Kidney glomerular epithelial cell (primary cell): ENCODE measurements around the gene TMBIM4.

Source experiments
- DNase-seq: peaks from one replicate; lab custom pipeline; 2025; lab: John Stamatoyannopoulos, UW

TMBIM4 gene

DNA sequence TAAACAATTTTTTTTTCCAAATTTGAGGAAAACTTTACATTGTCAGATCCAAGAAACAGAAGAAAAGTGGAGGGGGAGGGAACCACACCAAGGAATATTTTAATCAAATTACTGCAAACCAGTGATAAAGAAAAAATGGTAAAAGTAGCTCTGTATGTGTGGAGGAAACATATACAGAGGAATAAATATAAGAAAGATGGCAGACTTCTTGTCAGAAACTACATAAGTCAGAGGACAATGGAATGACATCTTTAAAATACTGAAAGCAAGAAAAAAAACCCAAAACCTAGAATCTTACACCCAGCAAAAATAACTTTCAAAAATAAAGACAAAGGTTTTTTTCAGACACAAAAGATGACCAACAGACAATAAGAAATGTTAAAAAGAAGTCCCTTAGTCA, 29.1 kb downstream of the TMBIM4 start:
- no peak for DNase-seq

DNA sequence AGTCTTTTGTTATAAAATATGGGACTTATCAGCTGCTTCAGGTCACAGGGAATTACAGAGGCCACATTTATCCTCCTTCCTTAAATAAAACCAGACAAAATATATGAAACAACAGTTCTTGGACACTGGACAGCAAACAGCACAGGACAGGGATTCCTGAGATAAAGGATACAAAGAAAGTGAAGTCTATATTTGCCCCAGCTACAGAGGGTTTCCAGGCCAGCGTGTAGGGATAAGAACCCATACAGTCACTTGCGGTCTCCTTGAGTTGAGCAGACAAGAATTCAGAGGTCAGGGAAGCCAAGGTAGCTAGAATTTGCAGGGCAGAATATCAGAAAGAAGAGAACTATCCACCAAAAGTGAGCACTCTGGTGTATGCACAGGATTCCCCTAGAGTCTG, 30.5 kb downstream of the TMBIM4 start:
- no peak for DNase-seq

DNA sequence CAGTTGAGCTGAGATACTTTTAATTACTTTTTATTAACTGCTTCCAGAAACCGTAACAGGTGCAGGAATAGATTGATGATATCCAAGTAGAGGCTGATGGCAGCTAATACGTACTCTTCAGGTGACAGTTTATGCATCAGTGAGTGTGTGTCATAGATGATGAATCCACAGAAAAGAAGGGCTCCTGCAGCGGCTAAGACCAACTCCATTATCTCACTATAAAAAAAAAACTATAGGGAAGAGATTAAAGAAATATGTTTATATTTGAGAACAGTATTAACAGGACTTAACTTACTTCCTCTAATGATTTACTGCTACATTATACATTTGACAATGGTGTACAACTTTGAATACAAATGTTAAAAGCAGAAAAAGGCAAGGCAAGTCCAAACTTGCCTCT, 31.9 kb downstream of the TMBIM4 start:
- DNase-seq, result no peak

- DNase-seq, result peak; percentile 87
Observed at GRCh38 chr12:66132408-66132807, 37.4 kb downstream of the TMBIM4 start.

- DNase-seq, result no peak
Observed at GRCh38 chr12:66131067-66131688, 38.6 kb downstream of the TMBIM4 start.

DNA sequence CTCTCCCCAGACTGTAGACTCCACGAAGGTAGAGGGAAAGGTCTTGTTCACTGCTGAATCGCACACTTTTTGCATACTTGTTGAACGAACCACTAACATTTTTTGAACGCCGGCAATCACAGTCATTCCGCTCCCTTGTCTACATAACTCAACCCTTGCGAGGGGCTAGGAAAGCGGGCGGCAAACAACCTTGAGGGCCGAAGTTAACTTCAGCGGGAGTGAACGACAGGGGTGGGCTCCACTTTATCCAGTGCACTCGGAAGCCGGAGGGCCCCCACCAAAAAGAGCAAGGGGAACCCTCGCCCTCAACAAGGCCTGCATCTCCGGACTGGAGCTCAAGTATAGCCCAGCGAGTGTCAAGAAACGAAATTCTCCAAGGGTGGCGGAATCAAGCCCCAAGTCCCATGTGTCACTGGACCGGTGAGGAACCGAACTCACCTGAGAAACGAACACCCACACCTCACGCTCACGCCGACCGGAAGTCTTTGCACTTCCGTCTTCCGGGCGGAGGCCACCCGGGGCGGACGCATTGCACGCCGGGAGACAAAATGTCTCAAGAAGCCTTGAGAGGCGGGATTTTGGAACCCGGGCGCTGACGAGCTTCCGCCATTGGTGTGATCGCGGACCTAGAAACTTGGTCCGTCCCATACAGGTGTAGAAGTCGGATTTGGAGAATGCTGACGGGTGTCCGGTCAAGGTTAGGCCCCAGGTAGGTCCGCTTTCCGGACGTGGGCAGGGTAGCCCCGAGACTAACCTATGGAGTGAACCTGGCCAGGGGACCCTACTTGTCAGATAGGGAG, 39.3 kb downstream of the TMBIM4 start, which contains the start of gene LLPH:
LLPH (minus strand) TSS at position 484 of the 800 bp plus-strand sequence. CDS start 1,644 bp downstream, outside the sequence.
- peak; percentile 82 for DNase-seq

- no peak for DNase-seq
Observed at GRCh38 chr12:66129934-66130266, 39.9 kb downstream of the TMBIM4 start.

GRCh38 chr12:66127650-66128049, 42.1 kb downstream of the TMBIM4 start:
- DNase-seq, result no peak

GRCh38 chr12:66120477-66120876, 49.3 kb downstream of the TMBIM4 start:
- no peak for DNase-seq

GRCh38 chr12:66119870-66120241, 49.9 kb downstream of the TMBIM4 start:
- DNase-seq, result no peak

- no peak for DNase-seq
Observed at GRCh38 chr12:66119229-66119869, 50.4 kb downstream of the TMBIM4 start.

DNA sequence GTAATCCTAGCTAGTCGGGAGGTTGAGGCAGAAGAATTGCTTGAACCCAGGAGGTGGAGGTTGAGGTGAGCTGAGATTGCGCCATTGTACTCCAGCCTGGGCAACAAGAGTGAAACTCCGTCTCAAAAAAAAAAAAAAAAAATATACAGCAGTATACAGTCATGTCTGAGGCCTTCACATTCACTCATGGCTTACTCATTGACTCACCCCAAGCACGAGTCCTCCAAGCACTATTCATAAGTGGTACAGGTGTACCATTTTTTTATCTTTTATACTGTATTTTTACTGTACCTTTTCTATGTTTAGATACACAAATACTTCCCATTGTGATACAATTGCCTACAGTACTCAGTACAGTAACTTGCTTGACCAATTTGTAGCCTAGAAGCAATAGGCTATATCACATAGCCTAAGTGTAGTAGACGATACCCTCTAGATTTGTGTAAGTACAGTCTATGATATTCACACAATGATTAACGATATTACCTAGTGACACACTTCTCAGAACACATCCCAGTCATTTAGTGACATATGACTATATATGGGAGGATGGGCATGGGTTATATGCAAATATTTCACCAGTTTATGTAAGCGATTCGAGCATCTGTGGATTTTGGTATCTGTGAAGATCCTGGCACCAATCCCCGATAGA, 51.4 kb downstream of the TMBIM4 start:
- DNase-seq, result no peak

DNA sequence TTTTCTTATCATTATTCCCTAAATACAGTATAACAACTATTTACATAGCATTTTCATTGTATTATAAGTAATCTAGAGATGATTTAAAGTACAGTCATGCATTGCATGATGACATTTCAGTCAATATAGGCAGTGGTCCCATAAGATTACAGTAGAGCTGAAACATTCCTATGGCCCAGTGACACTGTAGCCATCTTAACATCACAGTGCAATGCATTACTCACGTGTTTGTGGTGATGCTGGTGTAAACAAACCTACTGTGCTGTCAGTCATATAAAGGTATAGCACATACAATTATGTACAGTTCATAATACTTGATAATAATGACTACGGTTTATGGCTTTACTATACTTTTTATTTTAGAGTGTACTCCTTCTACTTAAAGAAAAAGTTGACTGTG, 52.6 kb downstream of the TMBIM4 start:
- no peak for DNase-seq

- DNase-seq, result no peak
Observed at GRCh38 chr12:66115071-66115600, 54.7 kb downstream of the TMBIM4 start.

DNA sequence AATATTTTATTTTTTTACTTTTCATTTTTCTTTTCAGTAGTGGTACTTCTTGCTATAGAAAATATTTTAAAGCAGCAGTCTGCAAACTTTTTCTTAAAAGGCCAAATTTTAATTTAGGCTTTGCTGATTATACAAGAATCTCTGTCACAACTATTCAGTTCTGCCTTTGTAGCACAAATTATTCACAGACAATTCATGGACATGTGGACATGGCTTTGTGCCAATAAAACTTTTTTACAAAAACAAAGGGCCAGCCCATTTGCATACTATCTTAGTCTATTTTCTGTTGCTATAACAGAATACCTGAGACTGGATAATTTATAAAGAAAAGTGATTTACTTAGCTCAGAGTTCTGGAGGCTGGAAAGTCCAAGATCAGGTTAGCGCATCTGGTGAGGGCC, 56.3 kb downstream of the TMBIM4 start:
- no peak for DNase-seq

- DNase-seq, result no peak
Observed at GRCh38 chr12:66111605-66112004, 58.2 kb downstream of the TMBIM4 start.

DNA sequence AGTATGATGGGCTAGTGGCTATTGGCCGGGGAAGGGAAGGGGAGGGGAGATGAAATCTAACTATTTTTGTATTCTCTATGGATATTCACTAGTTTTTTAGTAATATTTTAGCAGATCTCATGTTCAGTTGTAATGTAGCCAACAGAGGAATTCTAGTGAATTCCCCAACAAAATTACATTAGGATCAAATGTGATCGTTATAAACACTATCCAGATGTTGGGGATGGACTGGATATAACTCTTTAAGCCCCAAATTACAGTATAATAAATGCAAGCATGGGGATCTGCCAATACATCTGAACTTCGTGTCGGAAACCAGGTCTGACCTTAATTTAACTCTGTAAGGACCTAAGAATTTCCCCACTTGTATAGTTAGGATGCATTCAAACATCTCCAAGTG, 60.7 kb downstream of the TMBIM4 start:
- DNase-seq, result no peak

- DNase-seq, result no peak
Observed at GRCh38 chr12:66108386-66108785, 61.4 kb downstream of the TMBIM4 start.

GRCh38 chr12:66107451-66107915, 62.3 kb downstream of the TMBIM4 start:
- DNase-seq, result peak; percentile 85

DNA sequence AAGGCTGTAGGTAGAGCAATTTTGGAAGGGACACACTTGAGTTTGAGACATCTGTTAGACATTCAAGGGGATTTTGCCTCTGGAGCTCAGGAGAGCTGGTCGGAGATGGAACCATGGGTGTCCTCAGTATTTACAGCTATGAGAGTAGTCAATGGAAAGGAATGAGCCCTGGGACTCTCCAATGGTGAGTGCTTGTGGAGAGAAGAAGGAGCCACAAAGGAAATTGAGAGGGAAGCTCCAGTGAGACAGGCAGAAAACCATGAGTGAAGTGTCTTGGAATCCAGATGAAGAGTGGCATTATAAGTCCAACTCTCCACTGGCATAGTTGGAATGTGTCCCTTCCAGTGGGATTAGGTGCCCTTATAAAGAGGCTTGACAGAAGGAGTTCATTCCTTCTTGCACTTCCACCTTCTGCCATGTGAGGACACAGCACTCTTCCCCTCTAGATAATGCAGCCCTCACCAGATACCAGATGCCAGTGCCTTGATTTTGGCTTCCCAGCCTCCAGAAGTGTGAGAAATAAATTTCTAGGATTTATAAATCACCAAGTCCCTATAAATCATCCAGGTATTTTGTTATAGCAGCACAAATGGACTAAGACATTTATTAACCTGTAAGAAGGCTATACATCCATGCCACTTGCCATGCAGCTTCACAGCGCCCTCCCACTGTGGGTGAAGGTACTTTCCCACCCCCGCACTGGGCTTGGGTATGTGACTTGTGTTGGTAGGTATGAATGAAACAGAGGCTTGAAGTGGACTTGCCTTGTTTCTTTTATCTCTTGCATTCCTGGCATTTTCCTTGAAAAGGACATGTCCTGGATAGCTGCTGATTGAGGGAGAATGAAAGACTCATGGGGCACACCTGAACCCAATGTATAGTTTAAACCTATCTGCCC, 66.5 kb downstream of the TMBIM4 start:
- DNase-seq, result no peak

- DNase-seq, result peak; percentile 35
Observed at GRCh38 chr12:66092559-66093269, 77.1 kb downstream of the TMBIM4 start.
